Lower leg skin (tissue), 4 donors: ENCODE measurements around the gene PHETA1. TPM values are rescaled to one million over a fixed set of nuclear protein-coding genes. Genes with fewer than 3 reads are reported as not detected.

ENCODE experiments used
- DNase-seq, 2 donors: peaks; one replicate each; pipeline ENCODE4 v3.0.0-alpha.2; 2019; ENCODE audit warnings: low spot score in 2 of 2
- H3K4me3 ChIP-seq: fragments of 200-600 bp; sonication (generic); 2 replicates; pipeline ENCODE4 v1.5.1; 2017; ENCODE audit warnings: mild to moderate bottlenecking, low read depth; ENCODE audit not compliant: poor library complexity, severe bottlenecking
- CTCF ChIP-seq, 3 donors: fragments of 450-650 bp; IDR thresholded peaks; one replicate each; pipeline ENCODE4 v1.5.1; 2016; ENCODE audit warnings: antibody characterized with exemption in 3 of 3, mild to moderate bottlenecking in 3 of 3, moderate library complexity in 2 of 3
- POLR2A ChIP-seq, 2 donors: fragments of 450-650 bp; IDR thresholded peaks; one replicate each; pipeline ENCODE4 v1.6.1; 2016 to 2017; ENCODE audit warnings: antibody characterized with exemption in 2 of 2, mild to moderate bottlenecking in 1 of 2, moderate library complexity in 1 of 2
- WGBS, 2 donors: methylation state at CpG; one replicate each; pipeline ENCODE4 v1.1.5; 2018; 5-methylcytosine and 5-hydroxymethylcytosine counted together
- intact Hi-C: fragments of 100-400 bp; cut with DNase I; formaldehyde crosslinking; loops from one replicate; pipeline ENCODE4 v1.15.0; 2023; ENCODE audit warnings: low total_unique reads
- total RNA-seq, 4 donors: library from RNA; depleted of rRNA; stranded (reverse); fragments of >200 nt; gene quantifications; one replicate each; pipeline ENCODE4 v1.1.0, GENCODE V29; 2016

Gene PHETA1
- total RNA-seq, 4 donors from 2014 or later: 18.6 to 37.3 (median 25.1) TPM

- H3K4me3 ChIP-seq: no peak overlapping the region
- no peak for DNase-seq
- WGBS, 2 donors: 55 to 57% methylated on average over 12 of the region's 12 CpGs
- intact Hi-C loops: no loop called here
- TF ChIP-seq POLR2A (IDR thresholded peaks at IDR 0.05) (no peak), CTCF (IDR thresholded peaks at IDR 0.05) (no peak)
These were observed 44.7 kb upstream of the PHETA1 start for GRCh38 chr12:111413442-111414086.

- no peak for DNase-seq
- no peak overlapping the region for H3K4me3 ChIP-seq
- TF ChIP-seq POLR2A (IDR thresholded peaks at IDR 0.05): no peak
- TF ChIP-seq CTCF (IDR thresholded peaks at IDR 0.05): no peak
- 59 to 69% methylated on average over 6 of the region's 6 CpGs for WGBS, 2 donors
- intact Hi-C loops: no loop called here
These were observed 44.0 kb upstream of the PHETA1 start for GRCh38 chr12:111412830-111413441.

- WGBS, 2 donors: 52 to 65% methylated on average over 14 to 15 of the region's 15 CpGs
- H3K4me3 ChIP-seq: no peak overlapping the region
- intact Hi-C loops: no loop called here
- TF ChIP-seq POLR2A (IDR thresholded peaks at IDR 0.05) (no peak), CTCF (IDR thresholded peaks at IDR 0.05) (no peak)
- DNase-seq: no peak
These were observed 43.3 kb upstream of the PHETA1 start for GRCh38 chr12:111412007-111412829.

- 70 to 83% methylated on average over 8 of the region's 8 CpGs for WGBS, 2 donors
- TF ChIP-seq CTCF (IDR thresholded peaks at IDR 0.05) (no peak), POLR2A (IDR thresholded peaks at IDR 0.05) (no peak)
- intact Hi-C loops: no loop called here
- H3K4me3 ChIP-seq: no peak overlapping the region
- no peak for DNase-seq
These were observed 42.4 kb upstream of the PHETA1 start for GRCh38 chr12:111411185-111411764.

- intact Hi-C loops: no loop called here
- 48 to 61% methylated on average over 6 to 10 of the region's 12 CpGs for WGBS, 2 donors
- DNase-seq: no peak
- TF ChIP-seq POLR2A (IDR thresholded peaks at IDR 0.05) (no peak), CTCF (IDR thresholded peaks at IDR 0.05) (no peak)
- no peak overlapping the region for H3K4me3 ChIP-seq
These were observed 41.7 kb upstream of the PHETA1 start for GRCh38 chr12:111410431-111411184.
